Sigmoid colon (tissue), 4 donors: Measurements from ENCODE around the gene HIRA.

ENCODE experiments used
- CTCF ChIP-seq, 4 experiments: fragments of 450-650 bp in 3 of 4; fragments of 200-600 bp in 1 of 4; IDR thresholded peaks; one replicate each; pipeline ENCODE4 v1.5.1; 2016 to 2019; ENCODE audit warnings: antibody characterized with exemption in 4 of 4, mild to moderate bottlenecking in 3 of 4, moderate library complexity in 2 of 4
- EP300 ChIP-seq, 4 donors: sonication (generic); formaldehyde crosslinking; IDR thresholded peaks; one replicate each; pipeline ENCODE4 v1.6.1; 2017; ENCODE audit warnings: antibody characterized with exemption in 4 of 4
- POLR2A ChIP-seq, 2 donors: fragments of 450-650 bp; IDR thresholded peaks; one replicate each; pipeline ENCODE4 v1.6.1; 2016; ENCODE audit warnings: antibody characterized with exemption in 2 of 2, mild to moderate bottlenecking in 2 of 2, moderate library complexity in 2 of 2
- POLR2AphosphoS5 ChIP-seq, 4 donors: sonication (generic); formaldehyde crosslinking; IDR thresholded peaks; one replicate each; pipeline ENCODE4 v1.6.1; 2017; ENCODE audit warnings: antibody characterized with exemption in 4 of 4

DNA sequence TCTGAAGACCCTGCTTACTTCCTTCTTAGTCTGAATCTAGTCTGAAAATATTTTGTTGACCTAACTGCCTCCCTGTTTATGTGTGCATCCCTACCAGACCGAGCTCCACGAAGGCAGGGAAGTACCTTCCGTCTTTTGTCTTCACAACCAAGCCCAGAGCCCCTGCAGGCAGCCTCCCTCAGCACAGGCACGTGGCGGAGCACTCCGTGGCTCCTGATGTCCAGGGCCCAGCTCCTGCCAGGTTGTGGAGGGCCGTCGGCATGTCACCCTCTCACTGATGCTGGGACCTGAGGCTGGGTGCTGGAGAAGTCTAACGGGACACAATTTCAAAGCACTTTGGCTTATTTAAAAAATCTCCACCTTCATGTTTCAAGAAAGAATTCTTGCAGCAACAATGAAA is 80.6 kb downstream of the HIRA start:
- TF ChIP-seq POLR2A (IDR thresholded peaks at IDR 0.05) (no peak), CTCF (IDR thresholded peaks at IDR 0.05) (no peak), EP300 (IDR thresholded peaks at IDR 0.05) (no peak), POLR2AphosphoS5 (IDR thresholded peaks at IDR 0.05) (no peak)
